Astrocyte (in vitro differentiated cells and primary cell): ENCODE data around the gene ZSWIM8. TPM values are rescaled to one million over a fixed set of nuclear protein-coding genes. Genes with fewer than 3 reads are reported as not detected.
"Not testable (repeated sequence)": the region's sequence is repeated elsewhere in the genome, so short reads cannot be mapped to it uniquely, and the experiment has no call there.

Experiments
- DNase-seq: peaks from one replicate; pipeline ENCODE4 v3.0.0-alpha.2; 2010; ENCODE audit warnings: low read depth
- FAIRE-seq: peaks from 2 replicates; lab custom pipeline; 2011; peaks lifted over from hg19 to GRCh38; lab: Jason Lieb, UNC
- H2AFZ ChIP-seq: 2 replicates; pipeline ENCODE4 v1.6.0; 2012; ENCODE audit warnings: low read depth, low read length, inconsistent platforms
- H3K27ac ChIP-seq: 2 replicates; pipeline ENCODE4 v1.5.1; 2011; ENCODE audit warnings: low read depth, low read length, inconsistent platforms
- H3K27me3 ChIP-seq: 2 replicates; pipeline ENCODE4 v1.6.0; 2011; ENCODE audit warnings: low read length, inconsistent platforms; ENCODE audit not compliant: insufficient read depth
- H3K36me3 ChIP-seq: 2 replicates; pipeline ENCODE4 v1.5.1; 2011; ENCODE audit warnings: low read length, inconsistent platforms; ENCODE audit not compliant: insufficient read depth
- H3K4me1 ChIP-seq: 2 replicates; pipeline ENCODE4 v1.5.1; 2011; ENCODE audit warnings: low read length, inconsistent platforms; ENCODE audit not compliant: insufficient read depth
- H3K4me2 ChIP-seq: 2 replicates; pipeline ENCODE4 v1.6.0; 2012; ENCODE audit warnings: low read length, inconsistent platforms
- H3K4me3 ChIP-seq: 2 replicates; pipeline ENCODE4 v1.5.1; 2011; ENCODE audit warnings: low read depth, mild to moderate bottlenecking, low read length, inconsistent platforms; ENCODE audit not compliant: insufficient read depth
- H3K79me2 ChIP-seq: 2 replicates; pipeline ENCODE4 v1.6.0; 2012; ENCODE audit warnings: mild to moderate bottlenecking, low read length, inconsistent platforms; ENCODE audit not compliant: insufficient read depth
- H3K9ac ChIP-seq: 2 replicates; pipeline ENCODE4 v1.6.0; 2012; ENCODE audit warnings: mild to moderate bottlenecking, low read length, inconsistent platforms
- H3K9me3 ChIP-seq: 2 replicates; pipeline ENCODE4 v1.5.1; 2012; ENCODE audit warnings: low read depth, mild to moderate bottlenecking, low read length, inconsistent platforms; ENCODE audit not compliant: insufficient read depth
- H4K20me1 ChIP-seq: 2 replicates; pipeline ENCODE4 v1.6.0; 2012; ENCODE audit warnings: low read length, inconsistent platforms; ENCODE audit not compliant: insufficient read depth
- H3K27ac Mint-ChIP-seq: one replicate; pipeline ENCODE4 v1.8.0; 2021; ENCODE audit warnings: mild to moderate bottlenecking, mixed read lengths; ENCODE audit not compliant: unreplicated experiment
- H3K27me3 Mint-ChIP-seq: one replicate; pipeline ENCODE4 v1.8.0; 2021; ENCODE audit warnings: low read depth, mixed read lengths; ENCODE audit not compliant: unreplicated experiment
- H3K36me3 Mint-ChIP-seq: one replicate; pipeline ENCODE4 v1.8.0; 2021; ENCODE audit warnings: low read depth, mixed read lengths; ENCODE audit not compliant: unreplicated experiment
- H3K4me1 Mint-ChIP-seq: one replicate; pipeline ENCODE4 v1.8.0; 2021; ENCODE audit warnings: low read depth, mixed read lengths; ENCODE audit not compliant: unreplicated experiment
- H3K4me3 Mint-ChIP-seq: one replicate; pipeline ENCODE4 v1.8.0; 2021; ENCODE audit warnings: mild to moderate bottlenecking, moderate library complexity, mixed read lengths; ENCODE audit not compliant: unreplicated experiment
- H3K9me3 Mint-ChIP-seq: one replicate; pipeline ENCODE4 v1.8.0; 2021; ENCODE audit warnings: mild to moderate bottlenecking, mixed read lengths; ENCODE audit not compliant: unreplicated experiment
- CTCF ChIP-seq: IDR thresholded peaks from 2 replicates; pipeline ENCODE4 v1.5.1; 2011; ENCODE audit warnings: low read depth, mild to moderate bottlenecking, inconsistent platforms, low read length, moderate library complexity; ENCODE audit not compliant: insufficient read depth
- EZH2 ChIP-seq: IDR thresholded peaks from 2 replicates; pipeline ENCODE4 v1.6.1; 2012; ENCODE audit warnings: mild to moderate bottlenecking, low read length, inconsistent platforms; ENCODE audit not compliant: insufficient read depth
- total RNA-seq: library from RNA; stranded (reverse); gene quantifications from 2 replicates; pipeline ENCODE4 v1.2.1, GENCODE V29; 2021

Gene ZSWIM8
- total RNA-seq, 1 donor from 2014 or later = 70.2 TPM

- H3K27me3 Mint-ChIP-seq, H3K9me3 ChIP-seq, H3K27ac ChIP-seq, H3K27me3 ChIP-seq, H3K9ac ChIP-seq, H3K4me3 ChIP-seq, H3K4me1 ChIP-seq, H3K4me1 Mint-ChIP-seq, H3K79me2 ChIP-seq, H3K27ac Mint-ChIP-seq, DNase-seq, H2AFZ ChIP-seq, H3K4me2 ChIP-seq, FAIRE-seq, H3K4me3 Mint-ChIP-seq, H3K9me3 Mint-ChIP-seq: not testable (repeated sequence)
- H3K36me3 Mint-ChIP-seq = peaks cover 37% of the 10 kb centered on the region
- Histone ChIP-seq H3K36me3 (peaks cover 39% of the 10 kb centered on the region), H4K20me1 (peaks cover 25% of the 10 kb centered on the region)
Measured at GRCh38 chr10:73796035-73796434, 10.6 kb downstream of the ZSWIM8 start.

GRCh38 chr10:73796766-73797165 lies 11.4 kb downstream of the ZSWIM8 start:
- H3K36me3 ChIP-seq = peaks cover 46% of the 10 kb centered on the region
- H3K27me3 ChIP-seq = no peaks in the 10 kb centered on the region
- H4K20me1 ChIP-seq = peaks cover 25% of the 10 kb centered on the region
- H3K4me1 Mint-ChIP-seq = no peaks in the 10 kb centered on the region
- no peak for FAIRE-seq
- no peaks in the 10 kb centered on the region for H3K9me3 Mint-ChIP-seq
- no peak overlapping the region for H2AFZ ChIP-seq
- no peaks in the 10 kb centered on the region for H3K79me2 ChIP-seq
- no peak overlapping the region for H3K4me3 Mint-ChIP-seq
- DNase-seq = no peak
- no peaks in the 10 kb centered on the region for H3K27me3 Mint-ChIP-seq
- peaks cover 33% of the 10 kb centered on the region for H3K36me3 Mint-ChIP-seq
- TF ChIP-seq EZH2 (no peak), CTCF (no peak)
- H3K27ac ChIP-seq = no peak overlapping the region
- H3K9ac ChIP-seq = no peak overlapping the region
- no peaks in the 10 kb centered on the region for H3K4me1 ChIP-seq
- no peak overlapping the region for H3K4me3 ChIP-seq
- no peak overlapping the region for H3K27ac Mint-ChIP-seq
- H3K9me3 ChIP-seq = no peaks in the 10 kb centered on the region
- no peak overlapping the region for H3K4me2 ChIP-seq

GRCh38 chr10:73797324-73798025 lies 12.1 kb downstream of the ZSWIM8 start:
- no peak for FAIRE-seq
- no peaks in the 10 kb centered on the region for H3K4me1 ChIP-seq

More at GRCh38 chr10:73797324-73798025, 12.1 kb downstream of the ZSWIM8 start:
- Histone ChIP-seq H3K9ac (no peak overlapping the region), H3K79me2 (no peaks in the 10 kb centered on the region), H3K9me3 (no peaks in the 10 kb centered on the region), H3K27ac (no peak overlapping the region), H3K4me2 (no peak overlapping the region), H3K4me3 (no peak overlapping the region), H4K20me1 (peaks cover 29% of the 10 kb centered on the region), H3K36me3 (peaks cover 49% of the 10 kb centered on the region), H2AFZ (no peak overlapping the region), H3K27me3 (no peaks in the 10 kb centered on the region)
- no peak overlapping the region for H3K4me3 Mint-ChIP-seq
- no peaks in the 10 kb centered on the region for H3K9me3 Mint-ChIP-seq
- no peaks in the 10 kb centered on the region for H3K4me1 Mint-ChIP-seq
- DNase-seq = no peak
- H3K36me3 Mint-ChIP-seq = peaks cover 33% of the 10 kb centered on the region
- no peak overlapping the region for H3K27ac Mint-ChIP-seq
- no peaks in the 10 kb centered on the region for H3K27me3 Mint-ChIP-seq
- TF ChIP-seq EZH2 (no peak), CTCF (no peak)
